Measurements from ENCODE around the gene TBC1D13. TPM values are rescaled to one million over a fixed set of nuclear protein-coding genes. Genes with fewer than 3 reads are reported as not detected.

Gene TBC1D13
- polyA plus RNA-seq, 2 of the 4 experiments (the other 2 are of a cell fraction), result 13.9 to 17.6 TPM

GRCh38 chr9:128753627-128754026 is 33.4 kb upstream of the TBC1D13 start:
- Histone ChIP-seq H3K27ac (no peak overlapping the region), H3K4me3 (no peak overlapping the region), H3K9me3 (no peaks in the 10 kb centered on the region), H3K4me1 (no peaks in the 10 kb centered on the region), H3K4me2 (no peak overlapping the region)
- POLR2A ChIA-PET, result no interaction called here
- ATAC-seq (no peak), FAIRE-seq (no peak), DNase-seq (ENCODE audit: low read depth in 1 of 2, low spot score in 1 of 2) (no peak)
- TF ChIP-seq POLR2A (IDR thresholded peaks at IDR 0.05; ENCODE audit: low read length), result no peak
- TF ChIP-seq ZC3H11A (IDR thresholded peaks at IDR 0.05), result no peak
- TF ChIP-seq, protein P1, sequence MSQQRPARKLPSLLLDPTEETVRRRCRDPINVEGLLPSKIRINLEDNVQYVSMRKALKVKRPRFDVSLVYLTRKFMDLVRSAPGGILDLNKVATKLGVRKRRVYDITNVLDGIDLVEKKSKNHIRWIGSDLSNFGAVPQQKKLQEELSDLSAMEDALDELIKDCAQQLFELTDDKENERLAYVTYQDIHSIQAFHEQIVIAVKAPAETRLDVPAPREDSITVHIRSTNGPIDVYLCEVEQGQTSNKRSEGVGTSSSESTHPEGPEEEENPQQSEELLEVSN (IDR thresholded peaks at IDR 0.05; ENCODE audit: borderline replicate concordance, low read depth), result no peak
- no peak for TF ChIP-seq ESRRA (IDR thresholded peaks at IDR 0.05; ENCODE audit: borderline replicate concordance, low read length)
- no peak for TF ChIP-seq CHD2 (IDR thresholded peaks at IDR 0.05; ENCODE audit: low read length, partially characterized antibody)
- no peak for TF ChIP-seq ZNF302 (CRISPR knock-in tag; IDR thresholded peaks at IDR 0.05)
- TF ChIP-seq, protein P2, sequence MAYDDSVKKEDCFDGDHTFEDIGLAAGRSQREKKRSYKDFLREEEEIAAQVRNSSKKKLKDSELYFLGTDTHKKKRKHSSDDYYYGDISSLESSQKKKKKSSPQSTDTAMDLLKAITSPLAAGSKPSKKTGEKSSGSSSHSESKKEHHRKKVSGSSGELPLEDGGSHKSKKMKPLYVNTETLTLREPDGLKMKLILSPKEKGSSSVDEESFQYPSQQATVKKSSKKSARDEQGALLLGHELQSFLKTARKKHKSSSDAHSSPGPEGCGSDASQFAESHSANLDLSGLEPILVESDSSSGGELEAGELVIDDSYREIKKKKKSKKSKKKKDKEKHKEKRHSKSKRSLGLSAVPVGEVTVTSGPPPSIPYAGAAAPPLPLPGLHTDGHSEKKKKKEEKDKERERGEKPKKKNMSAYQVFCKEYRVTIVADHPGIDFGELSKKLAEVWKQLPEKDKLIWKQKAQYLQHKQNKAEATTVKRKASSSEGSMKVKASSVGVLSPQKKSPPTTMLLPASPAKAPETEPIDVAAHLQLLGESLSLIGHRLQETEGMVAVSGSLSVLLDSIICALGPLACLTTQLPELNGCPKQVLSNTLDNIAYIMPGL (CRISPR knock-in tag; IDR thresholded peaks at IDR 0.05; ENCODE audit: borderline replicate concordance), result no peak
- no peak for TF ChIP-seq EP300 (IDR thresholded peaks at IDR 0.05)
- no peak for TF ChIP-seq BHLHE40 (IDR thresholded peaks at IDR 0.05; ENCODE audit: low read depth, low read length)
- no peak for TF ChIP-seq POLR2AphosphoS2 (conservative IDR thresholded peaks at IDR 0.05; ENCODE audit: low read length)
- TF ChIP-seq RFX5 (IDR thresholded peaks at IDR 0.05), result no peak
- no peak for TF ChIP-seq HES2 (IDR thresholded peaks at IDR 0.05)
- TF ChIP-seq TFCP2L1 (CRISPR knock-in tag; IDR thresholded peaks at IDR 0.05), result no peak
- TF ChIP-seq ZFP36 (IDR thresholded peaks at IDR 0.05; ENCODE audit: borderline replicate concordance, partially characterized antibody), result no peak
- TF ChIP-seq, protein P3, sequence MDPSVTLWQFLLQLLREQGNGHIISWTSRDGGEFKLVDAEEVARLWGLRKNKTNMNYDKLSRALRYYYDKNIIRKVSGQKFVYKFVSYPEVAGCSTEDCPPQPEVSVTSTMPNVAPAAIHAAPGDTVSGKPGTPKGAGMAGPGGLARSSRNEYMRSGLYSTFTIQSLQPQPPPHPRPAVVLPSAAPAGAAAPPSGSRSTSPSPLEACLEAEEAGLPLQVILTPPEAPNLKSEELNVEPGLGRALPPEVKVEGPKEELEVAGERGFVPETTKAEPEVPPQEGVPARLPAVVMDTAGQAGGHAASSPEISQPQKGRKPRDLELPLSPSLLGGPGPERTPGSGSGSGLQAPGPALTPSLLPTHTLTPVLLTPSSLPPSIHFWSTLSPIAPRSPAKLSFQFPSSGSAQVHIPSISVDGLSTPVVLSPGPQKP (IDR thresholded peaks at IDR 0.05; ENCODE audit: low read depth, low read length), result no peak
- no peak for TF ChIP-seq HDAC2 (IDR thresholded peaks at IDR 0.05)
- TF ChIP-seq RARB (CRISPR knock-in tag; IDR thresholded peaks at IDR 0.05), result no peak
- no peak for TF ChIP-seq FOSB (CRISPR knock-in tag; IDR thresholded peaks at IDR 0.05)
- TF ChIP-seq, protein P4, sequence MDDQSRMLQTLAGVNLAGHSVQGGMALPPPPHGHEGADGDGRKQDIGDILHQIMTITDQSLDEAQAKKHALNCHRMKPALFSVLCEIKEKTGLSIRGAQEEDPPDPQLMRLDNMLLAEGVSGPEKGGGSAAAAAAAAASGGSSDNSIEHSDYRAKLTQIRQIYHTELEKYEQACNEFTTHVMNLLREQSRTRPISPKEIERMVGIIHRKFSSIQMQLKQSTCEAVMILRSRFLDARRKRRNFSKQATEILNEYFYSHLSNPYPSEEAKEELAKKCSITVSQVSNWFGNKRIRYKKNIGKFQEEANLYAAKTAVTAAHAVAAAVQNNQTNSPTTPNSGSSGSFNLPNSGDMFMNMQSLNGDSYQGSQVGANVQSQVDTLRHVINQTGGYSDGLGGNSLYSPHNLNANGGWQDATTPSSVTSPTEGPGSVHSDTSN (IDR thresholded peaks at IDR 0.05), result no peak
- 90% methylated on average over 14 of the region's 16 CpGs for WGBS (ENCODE audit: missing lambda C conversion rate)
- CTCF ChIA-PET, result interaction anchor here (0.7 to 4.4 kb wide), 3 partner anchors 10 to 66 kb away, joined by 3 to 21 read pairs (median 3); no protein-coding TSS in a partner anchor

DNA sequence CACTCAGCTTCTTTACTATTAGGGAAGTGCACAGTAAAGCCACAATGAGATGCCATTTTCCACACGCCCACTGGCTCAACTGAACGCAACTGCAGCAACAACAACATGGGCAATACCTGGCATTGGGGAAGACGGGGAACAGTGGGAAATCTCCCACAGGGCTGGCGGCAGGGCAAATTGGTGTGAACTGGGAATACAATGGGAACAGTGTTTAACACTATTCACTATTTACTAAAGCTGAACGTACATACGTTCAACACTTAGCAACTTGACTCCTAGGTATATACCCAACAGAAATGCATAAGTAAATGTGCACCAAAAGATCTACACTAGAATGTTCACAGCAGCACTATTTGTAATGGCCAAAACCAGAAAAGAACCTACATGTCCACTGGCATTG is 29.5 kb upstream of the TBC1D13 start:
- FAIRE-seq (no peak), DNase-seq (ENCODE audit: low read depth in 1 of 2, low spot score in 1 of 2) (no peak), ATAC-seq (no peak)
- Histone ChIP-seq H3K9me3 (no peaks in the 10 kb centered on the region), H3K4me3 (no peak overlapping the region), H3K4me2 (no peak overlapping the region), H3K27ac (no peak overlapping the region), H3K4me1 (no peaks in the 10 kb centered on the region)
- ChIA-PET CTCF (interaction anchor here (1.1 to 2.8 kb wide), 3 partner anchors 24 to 61 kb away, joined by 3 to 7 read pairs (median 4); partner anchors contain the start of genes ENDOG and PKN3), POLR2A (no interaction called here)
- no peak for TF ChIP-seq CBX2 (IDR thresholded peaks at IDR 0.05; ENCODE audit: borderline replicate concordance, low read depth)
- 92% methylated on average over 6 of the region's 6 CpGs for WGBS (ENCODE audit: missing lambda C conversion rate)

Measured in A549 (cell line).